ENCODE results near the gene RALGAPB. TPM values are rescaled to one million over a fixed set of nuclear protein-coding genes. Genes with fewer than 3 reads are reported as not detected.
"Not testable (repeated sequence)": the region's sequence is repeated elsewhere in the genome, so short reads cannot be mapped to it uniquely, and the experiment has no call there.

Gene RALGAPB
- total and polyA plus RNA-seq, 7 donors, result 7.5 to 27.3 (median 18.6) TPM

- Histone ChIP-seq H3K27me3 (ENCODE audit: insufficient read depth in 3 of 3, low read length in 2 of 3) (no peaks in the 10 kb centered on the region), H3K9me3 (no peaks in the 10 kb centered on the region), H3K36me3 (ENCODE audit: insufficient read depth in 1 of 2, low read depth in 1 of 2) (no peaks in the 10 kb centered on the region), H3K4me3 (no peak overlapping the region), H3K4me1 (no peaks in the 10 kb centered on the region), H3K27ac (no peak overlapping the region)
- WGBS, 3 donors, result 61 to 67% (median 61%) methylated on average over 18 of the region's 18 CpGs
- intact Hi-C loops (cut with DNase I), result no loop called here
- no peak for TF ChIP-seq CTCF (IDR thresholded peaks at IDR 0.05)
- DNase-seq (no peak), ATAC-seq (no peak)
These were observed 118.2 kb downstream of the RALGAPB start for GRCh38 chr20:38590676-38591473.

- DNase-seq, result no peak
- H3K27ac ChIP-seq, result no peak overlapping the region
These were observed 119.1 kb downstream of the RALGAPB start for GRCh38 chr20:38591474-38592410.

GRCh38 chr20:38592411-38592790 lies 119.8 kb downstream of the RALGAPB start:
- H3K36me3 ChIP-seq (ENCODE audit: insufficient read depth in 1 of 2, low read depth in 1 of 2); intact Hi-C loops (cut with DNase I): not testable (repeated sequence)
- WGBS, 3 donors, result 81 to 88% (median 86%) methylated on average over 3 of the region's 3 CpGs

More at GRCh38 chr20:38591474-38592410, 119.1 kb downstream of the RALGAPB start:
- Histone ChIP-seq H3K36me3 (ENCODE audit: insufficient read depth in 1 of 2, low read depth in 1 of 2) (no peaks in the 10 kb centered on the region), H3K4me3 (no peak overlapping the region), H3K9me3 (no peaks in the 10 kb centered on the region), H3K4me1 (no peaks in the 10 kb centered on the region), H3K27me3 (ENCODE audit: insufficient read depth in 3 of 3, low read length in 2 of 3) (no peaks in the 10 kb centered on the region)
- 83 to 85% (median 85%) methylated on average over 21 of the region's 21 CpGs for WGBS, 3 donors
- no peak for ATAC-seq
- no peak for TF ChIP-seq CTCF (IDR thresholded peaks at IDR 0.05)
- intact Hi-C loops (cut with DNase I), result no loop called here

GRCh38 chr20:38594281-38594680 lies 121.6 kb downstream of the RALGAPB start:
- H3K9me3 ChIP-seq; H3K27me3 ChIP-seq (ENCODE audit: insufficient read depth in 3 of 3, low read length in 2 of 3); H3K27ac ChIP-seq; DNase-seq; H3K36me3 ChIP-seq (ENCODE audit: insufficient read depth in 1 of 2, low read depth in 1 of 2); H3K4me3 ChIP-seq; intact Hi-C loops (cut with DNase I); H3K4me1 ChIP-seq; ATAC-seq: not testable (repeated sequence)
- WGBS, 3 donors, result 85 to 90% (median 86%) methylated on average over 12 of the region's 12 CpGs

More at GRCh38 chr20:38592411-38592790, 119.8 kb downstream of the RALGAPB start:
- ATAC-seq; DNase-seq; H3K4me3 ChIP-seq; H3K4me1 ChIP-seq; H3K27me3 ChIP-seq (ENCODE audit: insufficient read depth in 3 of 3, low read length in 2 of 3); H3K27ac ChIP-seq; H3K9me3 ChIP-seq: not testable (repeated sequence)

GRCh38 chr20:38595886-38596285 lies 123.2 kb downstream of the RALGAPB start:
- ATAC-seq; H3K4me1 ChIP-seq; H3K4me3 ChIP-seq; DNase-seq; intact Hi-C loops (cut with DNase I); H3K9me3 ChIP-seq; H3K36me3 ChIP-seq (ENCODE audit: insufficient read depth in 1 of 2, low read depth in 1 of 2); H3K27ac ChIP-seq: not testable (repeated sequence)
- 79 to 87% (median 84%) methylated on average over 15 of the region's 15 CpGs for WGBS, 3 donors
- H3K27me3 ChIP-seq (ENCODE audit: insufficient read depth in 3 of 3, low read length in 2 of 3), result peaks cover 0 to 16% (median 5%) of the 10 kb centered on the region in 3 donors

All from psoas muscle (tissue), 8 donors.